ENCODE data around the gene SGCD.

DNA sequence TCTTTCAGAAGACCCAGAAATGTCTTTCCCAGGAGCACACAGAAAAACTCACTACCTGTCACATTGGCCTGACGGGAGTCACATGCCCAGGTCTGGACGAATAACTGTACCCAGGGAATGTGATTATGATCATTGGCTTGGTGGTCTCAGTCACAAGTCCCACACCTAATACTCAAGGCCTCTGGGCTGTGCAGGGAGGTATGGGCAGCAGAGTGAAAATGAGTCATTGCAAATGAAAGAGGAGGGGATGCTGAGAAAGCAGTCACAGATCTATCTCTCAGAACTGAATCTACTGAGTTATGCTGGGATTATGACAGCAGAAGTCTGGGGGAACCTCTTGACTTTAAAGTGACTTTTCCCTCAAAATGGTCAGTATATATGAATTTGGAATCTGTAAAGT is 36.9 kb downstream of the SGCD start:
- no peak for TF ChIP-seq FOXK2 (IDR thresholded peaks at IDR 0.05)
- no peak for TF ChIP-seq FOXM1 (IDR thresholded peaks at IDR 0.05; ENCODE audit: borderline replicate concordance)
- no peak for TF ChIP-seq BHLHE40 (IDR thresholded peaks at IDR 0.05; ENCODE audit: borderline replicate concordance)
- TF ChIP-seq HDGF (IDR thresholded peaks at IDR 0.05; ENCODE audit: borderline replicate concordance), result no peak
- no peak for TF ChIP-seq SP1 (IDR thresholded peaks at IDR 0.05)
- no peak for TF ChIP-seq CTBP1 (IDR thresholded peaks at IDR 0.05; ENCODE audit: borderline replicate concordance)
- no peak for TF ChIP-seq ELF4 (IDR thresholded peaks at IDR 0.05)
- no peak for TF ChIP-seq L3MBTL2 (conservative IDR thresholded peaks at IDR 0.05)

Measured in HEK293T (cell line).